HG02852 (cell line): Measurements from ENCODE around the gene OSBPL6.
"Not testable (repeated sequence)": the region's sequence is repeated elsewhere in the genome, so short reads cannot be mapped to it uniquely, and the experiment has no call there.

Experiments used
- ATAC-seq: cut with Tn5 transposase; IDR thresholded peaks from one replicate; pipeline ENCODE4 v1.9.1; 2021; ENCODE audit warnings: mild to moderate bottlenecking, moderate library complexity; ENCODE audit not compliant: unreplicated experiment

OSBPL6 gene

DNA sequence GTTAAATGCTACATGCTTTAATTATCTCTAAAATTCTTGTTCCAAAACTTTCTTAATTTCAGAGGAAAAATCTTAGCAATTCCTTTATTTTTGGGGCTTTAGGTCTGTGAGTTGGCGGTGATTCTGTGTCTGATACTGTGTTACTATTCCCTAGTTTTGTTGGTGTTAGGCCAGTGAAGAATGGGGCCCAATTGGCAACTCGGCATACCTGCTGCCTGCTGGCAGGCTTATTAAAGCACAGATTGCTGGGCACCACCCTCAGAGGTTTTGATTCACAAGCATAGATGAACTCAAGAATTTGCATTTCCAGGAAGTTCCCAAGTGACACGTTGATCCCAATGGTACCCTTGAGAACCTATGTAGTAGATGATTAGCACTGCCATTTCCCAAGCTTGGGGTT, 101.6 kb downstream of the OSBPL6 start:
- ATAC-seq = no peak

- no peak for ATAC-seq
These were observed 102.2 kb downstream of the OSBPL6 start for GRCh38 chr2:178296394-178297090.

GRCh38 chr2:178297091-178297411, 102.7 kb downstream of the OSBPL6 start:
- ATAC-seq = no peak

- ATAC-seq = no peak
These were observed 104.5 kb downstream of the OSBPL6 start for GRCh38 chr2:178298785-178299212.

GRCh38 chr2:178301649-178302238, 107.4 kb downstream of the OSBPL6 start:
- ATAC-seq = no peak

GRCh38 chr2:178304333-178304732, 110.0 kb downstream of the OSBPL6 start:
- ATAC-seq = no peak

- peak; percentile 100 for ATAC-seq
These were observed 112.2 kb downstream of the OSBPL6 start for GRCh38 chr2:178306352-178307073.

GRCh38 chr2:178307650-178308049, 113.3 kb downstream of the OSBPL6 start:
- no peak for ATAC-seq

- ATAC-seq = no peak
These were observed 115.2 kb downstream of the OSBPL6 start for GRCh38 chr2:178309541-178309940.

- no peak for ATAC-seq
These were observed 120.8 kb downstream of the OSBPL6 start for GRCh38 chr2:178315078-178315477.

- ATAC-seq = no peak
These were observed 121.2 kb downstream of the OSBPL6 start for GRCh38 chr2:178315488-178315948.

DNA sequence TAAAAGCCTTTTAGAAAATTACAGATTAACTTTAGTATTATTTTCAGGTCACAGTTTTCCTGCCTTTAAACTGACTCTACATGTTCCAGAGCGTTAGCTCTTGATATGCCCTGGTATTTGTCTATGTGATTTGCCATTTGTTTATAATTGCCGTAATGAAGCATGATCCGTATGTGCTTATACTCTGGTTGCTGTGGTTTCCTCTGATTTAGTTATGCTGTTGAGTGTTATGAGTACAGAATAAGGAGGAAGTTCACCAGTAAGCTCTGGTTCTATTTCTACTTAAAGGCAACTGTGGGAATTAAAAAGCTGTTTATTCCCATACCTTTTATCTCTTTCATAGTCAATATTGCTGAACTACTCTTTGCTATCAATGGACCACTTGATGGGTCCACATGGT, 123.5 kb downstream of the OSBPL6 start:
- ATAC-seq = no peak

GRCh38 chr2:178320011-178320585, 125.8 kb downstream of the OSBPL6 start:
- ATAC-seq = no peak

- no peak for ATAC-seq
These were observed 127.8 kb downstream of the OSBPL6 start for GRCh38 chr2:178322068-178322467.

GRCh38 chr2:178323331-178323730, 129.0 kb downstream of the OSBPL6 start:
- not testable (repeated sequence) for ATAC-seq

GRCh38 chr2:178324077-178324476, 129.8 kb downstream of the OSBPL6 start:
- ATAC-seq = no peak

- ATAC-seq = no peak
These were observed 131.0 kb downstream of the OSBPL6 start for GRCh38 chr2:178325268-178325667.

GRCh38 chr2:178327516-178327915, 133.2 kb downstream of the OSBPL6 start:
- no peak for ATAC-seq

DNA sequence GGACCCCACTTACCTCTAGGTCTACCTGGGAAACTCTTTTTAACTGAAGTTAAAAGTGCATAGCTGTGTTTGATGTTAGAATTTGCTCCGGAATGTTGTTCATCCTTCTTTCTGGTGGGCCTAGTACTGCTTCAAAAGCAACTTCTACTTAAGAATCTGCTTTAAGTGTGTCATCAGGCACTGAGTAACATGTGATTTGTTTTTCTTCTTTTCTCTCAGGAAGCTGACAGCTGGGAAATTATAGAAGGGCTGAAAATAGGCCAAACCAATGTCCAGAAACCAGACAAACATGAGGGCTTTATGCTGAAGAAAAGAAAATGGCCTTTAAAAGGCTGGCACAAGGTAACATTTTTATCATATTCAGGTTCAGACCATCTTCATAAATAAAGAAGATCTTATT, 133.7 kb downstream of the OSBPL6 start:
- ATAC-seq = no peak

- ATAC-seq = no peak
These were observed 136.1 kb downstream of the OSBPL6 start for GRCh38 chr2:178330175-178331017.
